Measurements from ENCODE around the gene C11orf52.
A peak's percentile ranks its signal among the peaks of the same experiment; 100 is the strongest.
"Not testable (repeated sequence)": the region's sequence is repeated elsewhere in the genome, so short reads cannot be mapped to it uniquely, and the experiment has no call there.

C11orf52 gene

GRCh38 chr11:111913031-111913861, 5.5 kb upstream of the C11orf52 start:
- no peak for DNase-seq (ENCODE audit: low read depth)

DNA sequence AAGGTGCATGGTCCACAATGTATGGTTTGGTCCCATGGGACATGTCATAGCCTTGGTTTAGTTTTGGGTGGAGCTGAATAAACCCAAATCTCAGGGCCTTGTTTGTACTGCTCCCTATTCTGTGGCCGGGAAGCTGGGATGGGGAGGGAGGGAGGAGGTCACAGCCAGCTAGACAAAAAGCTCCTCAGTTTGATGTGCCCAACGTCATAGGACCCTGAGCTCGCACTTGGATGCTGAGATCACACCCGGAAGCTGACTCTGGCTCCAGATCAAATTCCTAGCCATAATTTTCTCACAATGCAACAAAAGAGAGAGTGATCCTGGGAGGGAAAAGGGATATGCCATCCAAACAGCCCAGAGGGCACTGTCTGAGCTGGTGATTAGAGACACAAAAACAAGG, 4.7 kb upstream of the C11orf52 start:
- no peak for DNase-seq (ENCODE audit: low read depth)

GRCh38 chr11:111916768-111917167, 1.9 kb upstream of the C11orf52 start:
- DNase-seq (ENCODE audit: low read depth) = no peak

GRCh38 chr11:111917312-111917711, 1.4 kb upstream of the C11orf52 start:
- no peak for DNase-seq (ENCODE audit: low read depth)

GRCh38 chr11:111917788-111918187, 925 bp upstream of the C11orf52 start:
- DNase-seq (ENCODE audit: low read depth) = no peak

GRCh38 chr11:111920908-111921307, 2.2 kb downstream of the C11orf52 start:
- no peak for DNase-seq (ENCODE audit: low read depth)

- no peak for DNase-seq (ENCODE audit: low read depth)
Measured at GRCh38 chr11:111921541-111922230, 3.0 kb downstream of the C11orf52 start.

DNA sequence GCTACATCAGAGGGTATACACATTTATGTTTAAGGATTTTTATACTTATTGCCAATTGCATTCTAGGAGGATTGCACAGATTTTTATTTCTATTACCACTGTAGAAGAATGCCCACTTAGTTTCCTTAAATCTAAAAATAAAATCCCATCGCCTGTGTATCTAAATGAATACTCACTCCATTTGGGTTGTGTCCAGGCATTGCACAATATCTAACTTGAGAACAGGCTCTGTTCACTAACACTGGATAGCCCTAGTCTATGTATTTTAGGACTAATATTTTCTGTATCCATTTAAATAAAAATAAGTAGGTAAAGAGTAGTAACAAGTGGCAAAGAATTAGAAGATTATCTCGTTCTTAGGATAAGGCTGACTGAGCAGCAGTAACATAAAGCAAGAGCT, 4.1 kb downstream of the C11orf52 start:
- no peak for DNase-seq (ENCODE audit: low read depth)

- DNase-seq (ENCODE audit: low read depth) = no peak
Measured at GRCh38 chr11:111923351-111923788, 4.7 kb downstream of the C11orf52 start.

- no peak for DNase-seq (ENCODE audit: low read depth)
Measured at GRCh38 chr11:111923951-111924350, 5.2 kb downstream of the C11orf52 start.

GRCh38 chr11:111925953-111926352, 7.2 kb downstream of the C11orf52 start:
- no peak for DNase-seq (ENCODE audit: low read depth)

DNA sequence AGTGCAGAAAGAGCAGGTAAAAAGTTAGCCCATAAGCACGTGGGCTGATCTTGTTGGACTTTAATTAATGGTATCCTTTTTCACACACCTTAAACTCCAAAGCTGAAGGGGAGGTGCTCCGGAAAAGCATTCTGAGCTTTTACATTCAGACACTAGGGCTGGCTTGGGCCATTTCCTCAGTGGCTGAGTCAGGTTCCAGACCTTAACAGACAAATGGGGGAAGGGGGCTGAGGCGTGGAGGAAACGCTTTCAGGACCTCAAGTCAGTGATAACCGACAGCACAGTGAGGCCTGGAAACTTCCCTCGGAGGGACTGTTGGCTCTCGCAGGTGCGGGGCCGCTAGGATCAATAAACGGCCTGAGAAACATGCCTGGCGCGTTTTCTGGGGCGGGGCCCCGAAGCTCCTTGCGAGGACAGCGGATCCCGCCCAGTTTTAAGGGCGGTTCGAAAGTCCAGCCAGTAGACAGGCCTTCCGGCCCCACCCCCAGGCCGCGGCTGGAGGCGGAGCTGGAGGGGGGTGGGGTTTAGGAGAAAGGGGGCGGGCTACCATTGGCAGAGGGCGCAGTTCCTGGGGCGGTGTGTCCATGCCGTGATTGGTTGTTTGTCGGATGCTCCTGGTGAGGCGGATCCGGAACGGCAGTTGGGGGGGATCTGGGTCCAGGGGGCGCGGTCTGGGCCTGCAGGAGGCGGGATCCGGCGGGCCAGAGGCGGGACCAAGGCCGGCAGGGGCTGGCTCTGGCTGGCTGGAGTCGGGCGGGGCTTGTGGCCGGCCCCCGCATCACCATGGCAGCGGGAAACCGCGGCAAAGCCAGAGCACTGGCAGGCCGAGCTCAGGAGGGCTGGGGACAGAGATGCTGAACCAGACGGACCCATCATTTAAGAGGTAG, 8.0 kb downstream of the C11orf52 start:
- peak; percentile 84 for DNase-seq (ENCODE audit: low read depth)

DNA sequence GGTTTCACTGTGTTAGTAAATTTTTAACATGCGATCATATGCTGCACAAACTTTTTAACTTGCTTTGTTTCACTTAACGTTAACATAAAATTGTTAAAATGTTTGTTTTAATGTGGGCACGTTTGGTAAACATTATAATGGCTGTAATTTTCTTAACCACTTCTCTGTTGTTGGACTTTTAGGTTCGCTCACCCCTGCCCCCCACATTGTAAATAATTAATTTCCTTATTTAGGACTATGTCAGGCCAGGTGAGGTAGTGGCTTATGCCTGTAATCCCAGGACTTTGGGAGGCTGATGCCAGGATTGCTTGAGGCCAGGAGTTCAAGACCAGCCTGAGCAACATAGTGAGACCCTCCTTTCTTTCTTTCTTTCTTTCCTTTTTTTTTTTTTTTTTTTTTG, 11.8 kb downstream of the C11orf52 start:
- no peak for DNase-seq (ENCODE audit: low read depth)

- DNase-seq (ENCODE audit: low read depth) = no peak
Measured at GRCh38 chr11:111932611-111932950, 13.9 kb downstream of the C11orf52 start.

GRCh38 chr11:111933176-111933575, 14.5 kb downstream of the C11orf52 start:
- not testable (repeated sequence) for DNase-seq (ENCODE audit: low read depth)

GRCh38 chr11:111933872-111934271, 15.2 kb downstream of the C11orf52 start:
- DNase-seq (ENCODE audit: low read depth) = no peak

DNA sequence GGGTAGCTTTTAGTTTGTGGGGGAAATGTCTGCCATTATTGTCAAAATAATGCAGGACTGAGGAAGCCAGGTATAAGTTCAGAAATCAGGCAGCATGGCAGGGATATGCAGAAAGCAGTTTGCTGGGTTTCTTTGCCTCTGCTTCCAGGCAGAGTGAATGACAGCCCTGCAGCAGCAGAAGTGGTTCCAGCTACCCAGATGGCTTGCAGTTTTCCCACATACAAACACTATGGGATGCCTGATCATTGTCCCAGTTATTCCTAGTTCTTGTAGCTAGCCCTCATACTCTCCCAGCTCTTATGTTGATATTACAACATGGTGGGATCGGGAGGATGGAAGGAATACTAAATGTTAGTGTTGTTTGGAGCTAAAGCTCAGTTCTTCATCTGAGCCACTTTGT, 15.6 kb downstream of the C11orf52 start:
- no peak for DNase-seq (ENCODE audit: low read depth)

GRCh38 chr11:111935317-111936039, 16.8 kb downstream of the C11orf52 start:
- DNase-seq (ENCODE audit: low read depth) = no peak

- no peak for DNase-seq (ENCODE audit: low read depth)
Measured at GRCh38 chr11:111936040-111936540, 17.4 kb downstream of the C11orf52 start.

GRCh38 chr11:111937461-111937769, 18.7 kb downstream of the C11orf52 start:
- no peak for DNase-seq (ENCODE audit: low read depth)

DNA sequence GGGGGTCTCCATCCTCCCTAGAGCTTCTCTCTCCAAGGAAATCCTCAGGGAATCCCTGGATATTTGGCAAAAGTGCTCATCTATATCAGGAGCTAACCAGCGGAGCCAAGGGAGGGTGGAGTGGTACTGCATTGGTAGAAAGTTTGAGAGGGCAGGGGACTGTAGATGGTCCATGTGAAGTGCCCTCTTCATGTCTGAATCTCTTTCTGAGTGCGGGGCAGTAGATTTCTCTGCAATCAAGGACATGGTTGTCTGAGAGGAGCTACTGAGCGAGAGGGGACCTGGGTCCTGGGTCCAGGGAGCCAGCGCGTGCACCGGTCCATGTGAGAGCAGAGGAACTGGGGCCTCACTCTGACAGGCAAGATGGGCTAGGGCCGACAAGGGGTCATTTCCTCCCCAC, 19.1 kb downstream of the C11orf52 start:
- DNase-seq (ENCODE audit: low read depth) = no peak

DNA sequence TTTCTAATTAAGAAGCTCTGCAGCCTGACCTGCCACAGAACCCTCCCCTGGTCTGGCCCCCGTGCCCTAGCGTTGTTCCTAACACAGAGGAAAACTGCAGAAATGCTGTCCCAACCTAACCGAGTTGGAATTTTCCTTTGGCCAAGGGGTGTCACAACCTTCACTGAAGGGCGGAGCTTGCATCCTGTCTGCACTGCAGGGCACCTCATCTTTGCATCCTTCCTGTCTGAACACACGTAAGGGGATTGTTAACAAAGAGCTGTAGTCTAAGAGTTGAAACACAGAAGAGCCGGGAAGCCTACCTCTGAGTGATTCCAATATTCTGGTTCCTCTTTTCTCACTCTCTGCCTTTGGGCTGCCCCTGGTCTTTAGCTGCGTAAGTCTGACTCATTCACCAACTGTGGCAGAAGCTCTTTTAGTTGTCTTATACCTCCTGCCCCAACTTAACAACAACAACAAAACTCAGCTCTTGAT, 20.0 kb downstream of the C11orf52 start:
- DNase-seq (ENCODE audit: low read depth) = no peak

Measured in stimulated activated CD8-positive, alpha-beta memory T cell treated with anti-CD3 and anti-CD28 coated beads, Interleukin-12 subunit alpha, Interleukin-12 subunit beta, amount 100 ng/mL, for 1 hour (primary cell).